GM12878 (cell line): ENCODE results near the gene XRCC6. TPM values are rescaled to one million over a fixed set of nuclear protein-coding genes. Genes with fewer than 3 reads are reported as not detected.

Source experiments
- ATAC-seq: fragments of 200-7000 bp; cut with Tn5 transposase; 3 replicates; pipeline ENCODE4 v1.9.1; 2020; ENCODE audit warnings: mild to moderate bottlenecking, moderate library complexity
- BruUV-seq: library from RNA; stranded (reverse); fragments of 400-500 nt; replicated peaks from 2 replicates; lab custom pipeline; 2021; lab: Mats Ljungman, UMichigan
- CTCF ChIA-PET: fragments of 300-600 bp; sonication (Branson Sonifier 250); formaldehyde crosslinking; extraction: SDS; loops from one replicate; lab custom pipeline; 2021; ENCODE audit warnings: inconsistent platforms; lab: Yijun Ruan, JAX
- POLR2A ChIA-PET: fragments of 350-600 bp; formaldehyde crosslinking; extraction: SDS; loops from one replicate; lab custom pipeline; 2021; ENCODE audit warnings: inconsistent platforms; lab: Charles Lee
- RAD21 ChIA-PET: fragments of 300-600 bp; sonication (Branson Sonifier 250); formaldehyde crosslinking; loops from one replicate; lab custom pipeline; 2023; ENCODE audit warnings: antibody characterized with exemption; ENCODE audit not compliant: unreplicated experiment; lab: Charles Lee
- SMC1A ChIA-PET: fragments of 300-600 bp; sonication (Branson Sonifier 250); formaldehyde crosslinking; loops from one replicate; lab custom pipeline; 2023; ENCODE audit not compliant: unreplicated experiment, uncharacterized antibody; lab: Charles Lee
- DNase-seq: peaks from one replicate; pipeline ENCODE4 v3.0.0-alpha.2; 2011; ENCODE audit warnings: low read depth, low spot score
- FAIRE-seq: peaks from 3 replicates; lab custom pipeline; 2011; peaks lifted over from hg19 to GRCh38; lab: Jason Lieb, UNC
- H2AFZ ChIP-seq: 2 replicates; pipeline ENCODE4 v1.6.0; 2011; ENCODE audit warnings: low read depth, low read length, control low read depth; ENCODE audit not compliant: control insufficient read depth
- H3K27ac ChIP-seq: 2 replicates; pipeline ENCODE4 v1.5.1; 2011; ENCODE audit warnings: control low read depth; ENCODE audit not compliant: control insufficient read depth, insufficient read depth
- H3K27me3 ChIP-seq, 2 experiments: replicated peaks in 1 of 2; 2 replicates each; pipeline versions ENCODE4 v1.6.0 to v1.6.1; 2011; ENCODE audit warnings: low read length in 1 of 2; ENCODE audit not compliant: control insufficient read depth in 2 of 2, insufficient read depth in 2 of 2
- H3K36me3 ChIP-seq, 2 experiments: 2 replicates each; pipeline ENCODE4 v1.5.1; 2011; ENCODE audit warnings: low read length in 1 of 2; ENCODE audit not compliant: control insufficient read depth in 2 of 2, insufficient read depth in 2 of 2
- H3K4me1 ChIP-seq: 2 replicates; pipeline ENCODE4 v1.6.1; 2011; ENCODE audit warnings: mild to moderate bottlenecking, low read length, moderate library complexity, mixed read lengths; ENCODE audit not compliant: control insufficient read depth, insufficient read depth
- H3K4me2 ChIP-seq: 2 replicates; pipeline ENCODE4 v1.6.0; 2011; ENCODE audit warnings: control low read depth; ENCODE audit not compliant: control insufficient read depth, insufficient read depth
- H3K4me3 ChIP-seq: fragments of 200-600 bp; sonication (generic); 2 replicates; pipeline ENCODE4 v1.5.1; 2016
- H3K79me2 ChIP-seq: 2 replicates; pipeline ENCODE4 v1.6.0; 2011; ENCODE audit warnings: low read length; ENCODE audit not compliant: control insufficient read depth, insufficient read depth
- H3K9ac ChIP-seq: 2 replicates; pipeline ENCODE4 v1.8.0; 2011; ENCODE audit warnings: low read length, control low read depth, mixed read lengths; ENCODE audit not compliant: control insufficient read depth, insufficient read depth
- H3K9me3 ChIP-seq: replicated peaks from 3 replicates; pipeline ENCODE4 v1.5.1; 2011; ENCODE audit warnings: mild to moderate bottlenecking, low read length; ENCODE audit not compliant: control insufficient read depth, insufficient read depth
- H4K20me1 ChIP-seq: 2 replicates; pipeline ENCODE4 v1.6.0; 2011; ENCODE audit not compliant: control insufficient read depth, insufficient read depth
- CUX1 ChIP-seq: IDR thresholded peaks from 2 replicates; pipeline ENCODE4 v1.6.1; 2012; ENCODE audit warnings: improper control_type of control experiment, low read depth, low read length; ENCODE audit not compliant: insufficient replicate concordance
- GATAD2B ChIP-seq: fragments of 450-650 bp; conservative IDR thresholded peaks from 2 replicates; pipeline ENCODE4 v1.6.1; 2017; ENCODE audit warnings: low read depth, mild to moderate bottlenecking, moderate library complexity
- IRF4 ChIP-seq: IDR thresholded peaks from 2 replicates; pipeline ENCODE4 v1.6.1; 2011; ENCODE audit warnings: low read depth, low read length
- KDM1A ChIP-seq: fragments of 200-600 bp; sonication (generic); IDR thresholded peaks from 2 replicates; pipeline ENCODE4 v1.6.1; 2016; ENCODE audit warnings: borderline replicate concordance
- SIX5 ChIP-seq: IDR thresholded peaks from 2 replicates; pipeline ENCODE4 v1.6.1; 2011; ENCODE audit warnings: mild to moderate bottlenecking, low read depth, low read length, moderate library complexity; ENCODE audit not compliant: severe bottlenecking
- WGBS: methylation state at CpG from one replicate; pipeline ENCODE4 v1.1.6; 2016; ENCODE audit warnings: low lambda C conversion rate; ENCODE audit not compliant: insufficient replicate concordance, insufficient coverage; ENCODE audit errors: missing lambda C conversion rate; 5-methylcytosine and 5-hydroxymethylcytosine counted together
- in situ Hi-C: fragments of 300-500 bp; cut with MboI; formaldehyde crosslinking; loops from 9 replicates; pipeline ENCODE4 v1.14.3; 2018; ENCODE audit warnings: mixed read lengths
- intact Hi-C: fragments of 100-400 bp; cut with micrococcal nuclease; formaldehyde crosslinking; loops from one replicate; pipeline ENCODE4 v1.14.2; 2022; ENCODE audit not compliant: unreplicated experiment
- polyA plus RNA-seq, 11 experiments: library from polyadenylated mRNA; depleted of rRNA in 4 of 11; unstranded in 6 of 11; stranded (reverse) in 5 of 11; fragments of >200 nt; fragmentation: Nextera tagmentation in 4 of 11; fragmentation: Illumina TruSeq in 1 of 11; extraction: Ambion mirVana in 4 of 11; extraction: Trizol in 1 of 11; gene quantifications; 1 replicate in 1 of 11; 2 replicates in 10 of 11; pipeline versions ENCODE4 v1.2.1 to v1.2.3, GENCODE V29; 2011 to 2016; ENCODE audit warnings: inconsistent platforms in 2 of 11, missing spikeins in 2 of 11, low read depth in 1 of 11
- total RNA-seq, 4 experiments: library from RNA; depleted of rRNA in 3 of 4; stranded (reverse); fragments of >200 nt in 3 of 4; fragmentation: Illumina TruSeq in 1 of 4; extraction: Trizol in 1 of 4; gene quantifications; 2 replicates each; pipeline versions ENCODE4 v1.2.1 to v1.2.3, GENCODE V29; 2013 to 2021

The XRCC6 gene
- total and polyA plus RNA-seq, 10 of the 15 experiments (the other 5 are each of a cell fraction or from before 2014, with no cell fraction given), result 186 to 718 (median 348) TPM

- no peak for TF ChIP-seq CUX1
These were observed 17.7 kb downstream of the XRCC6 start (continued) for GRCh38 chr22:41638748-41639147.

GRCh38 chr22:41641854-41642253 lies 20.8 kb downstream of the XRCC6 start:
- Histone ChIP-seq H3K27ac (no peak overlapping the region), H3K36me3 (peaks cover 16 to 22% of the 10 kb centered on the region in 2 experiments), H3K9me3 (no peaks in the 10 kb centered on the region), H3K9ac (no peak overlapping the region), H3K4me1 (no peaks in the 10 kb centered on the region), H4K20me1 (no peaks in the 10 kb centered on the region), H3K4me3 (no peak overlapping the region), H3K27me3 (no peaks in the 10 kb centered on the region), H2AFZ (no peak overlapping the region), H3K79me2 (no peaks in the 10 kb centered on the region), H3K4me2 (no peak overlapping the region)
- FAIRE-seq (no peak), ATAC-seq (no peak), DNase-seq (no peak)
- intact Hi-C loops (no loop called here), in situ Hi-C loops (no loop called here)
- ChIA-PET SMC1A (no interaction called here), POLR2A (interaction anchor here (0.6 kb wide), 1 partner anchor 166 kb away, joined by 4 read pairs; no protein-coding TSS in a partner anchor), CTCF (no interaction called here), RAD21 (no interaction called here)
- 98% methylated on average over 7 of the region's 7 CpGs for WGBS
- BruUV-seq, result no TSS peak
- no peak for TF ChIP-seq IRF4
- TF ChIP-seq GATAD2B, result no peak
- no peak for TF ChIP-seq KDM1A
- TF ChIP-seq SIX5, result no peak
